Activated CD4-positive, alpha-beta memory T cell treated with anti-CD3 and anti-CD28 coated beads for 36 hours (primary cell): ENCODE data around the gene MINDY4. TPM values are rescaled to one million over a fixed set of nuclear protein-coding genes. Genes with fewer than 3 reads are reported as not detected.

ENCODE experiments used
- CTCF ChIA-PET: fragments of 350-600 bp; sonication (Branson Sonifier 250); formaldehyde crosslinking; loops from one replicate; lab custom pipeline; 2021; ENCODE audit warnings: antibody characterized with exemption, inconsistent platforms; lab: Charles Lee
- POLR2A ChIA-PET: fragments of 350-600 bp; sonication (Branson Sonifier 250); formaldehyde crosslinking; loops from one replicate; lab custom pipeline; 2021; ENCODE audit warnings: antibody characterized with exemption; lab: Charles Lee
- DNase-seq: peaks from one replicate; pipeline ENCODE4 v3.0.0-alpha.2; 2020
- H3K27ac Mint-ChIP-seq: one replicate; pipeline ENCODE4 v1.8.0; 2021; ENCODE audit warnings: mixed read lengths
- H3K27me3 Mint-ChIP-seq: one replicate; pipeline ENCODE4 v1.8.0; 2021; ENCODE audit warnings: mixed read lengths
- H3K36me3 Mint-ChIP-seq: one replicate; pipeline ENCODE4 v1.8.0; 2021; ENCODE audit warnings: mixed read lengths
- H3K4me1 Mint-ChIP-seq: one replicate; pipeline ENCODE4 v1.8.0; 2021; ENCODE audit warnings: low read depth, mixed read lengths
- H3K4me3 Mint-ChIP-seq: one replicate; pipeline ENCODE4 v1.8.0; 2021; ENCODE audit warnings: mild to moderate bottlenecking, mixed read lengths
- H3K9me3 Mint-ChIP-seq: one replicate; pipeline ENCODE4 v1.8.0; 2021; ENCODE audit warnings: mixed read lengths
- intact Hi-C: fragments of 100-400 bp; cut with micrococcal nuclease; formaldehyde crosslinking; loops from one replicate; pipeline ENCODE4 v1.15.1; 2023
- total RNA-seq, 2 experiments: library from RNA; stranded (reverse); gene quantifications; one replicate each; pipeline ENCODE4 v1.2.3, GENCODE V29; 2021

MINDY4 gene
- total RNA-seq, 2 experiments from 2014 or later: 1.1 to 1.6 TPM

- Mint-ChIP-seq H3K27me3 (peaks cover 6% of the 10 kb centered on the region), H3K9me3 (no peaks in the 10 kb centered on the region), H3K4me3 (no peak overlapping the region), H3K4me1 (no peaks in the 10 kb centered on the region), H3K27ac (no peak overlapping the region), H3K36me3 (no peaks in the 10 kb centered on the region)
- CTCF ChIA-PET: no interaction called here
- intact Hi-C loops: no loop called here
- DNase-seq: no peak
- POLR2A ChIA-PET: no interaction called here
Observed at GRCh38 chr7:30933124-30933974, 162.1 kb downstream of the MINDY4 start.

DNA sequence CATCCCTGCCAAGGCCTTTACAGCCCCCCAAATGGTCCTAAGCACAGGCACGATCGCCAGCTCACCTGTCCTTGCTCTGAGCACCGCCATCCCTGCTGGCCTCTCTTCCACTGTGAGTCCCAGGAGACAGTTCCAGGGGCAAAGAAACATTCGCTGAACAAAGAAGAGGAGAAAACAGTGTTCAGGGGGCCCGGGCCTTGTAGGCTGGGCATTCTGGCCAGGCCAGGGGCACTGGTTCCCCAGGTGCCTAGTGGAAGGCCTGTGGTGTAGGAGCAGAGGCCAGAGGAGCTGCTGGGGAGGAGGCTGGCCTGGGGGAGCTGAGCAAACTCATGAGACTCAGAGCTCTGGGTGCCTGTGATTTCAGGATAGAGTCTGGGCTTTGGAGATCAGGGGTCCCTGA, 163.0 kb downstream of the MINDY4 start:
- CTCF ChIA-PET: interaction anchor here (1.2 kb wide), 1 partner anchor 200 kb away, joined by 3 read pairs; no protein-coding TSS in a partner anchor
- intact Hi-C loops: no loop called here
- no peak for DNase-seq
- Mint-ChIP-seq H3K27ac (no peak overlapping the region), H3K4me3 (no peak overlapping the region), H3K27me3 (peaks cover 6% of the 10 kb centered on the region), H3K4me1 (no peaks in the 10 kb centered on the region), H3K9me3 (no peaks in the 10 kb centered on the region), H3K36me3 (no peaks in the 10 kb centered on the region)
- POLR2A ChIA-PET: no interaction called here

DNA sequence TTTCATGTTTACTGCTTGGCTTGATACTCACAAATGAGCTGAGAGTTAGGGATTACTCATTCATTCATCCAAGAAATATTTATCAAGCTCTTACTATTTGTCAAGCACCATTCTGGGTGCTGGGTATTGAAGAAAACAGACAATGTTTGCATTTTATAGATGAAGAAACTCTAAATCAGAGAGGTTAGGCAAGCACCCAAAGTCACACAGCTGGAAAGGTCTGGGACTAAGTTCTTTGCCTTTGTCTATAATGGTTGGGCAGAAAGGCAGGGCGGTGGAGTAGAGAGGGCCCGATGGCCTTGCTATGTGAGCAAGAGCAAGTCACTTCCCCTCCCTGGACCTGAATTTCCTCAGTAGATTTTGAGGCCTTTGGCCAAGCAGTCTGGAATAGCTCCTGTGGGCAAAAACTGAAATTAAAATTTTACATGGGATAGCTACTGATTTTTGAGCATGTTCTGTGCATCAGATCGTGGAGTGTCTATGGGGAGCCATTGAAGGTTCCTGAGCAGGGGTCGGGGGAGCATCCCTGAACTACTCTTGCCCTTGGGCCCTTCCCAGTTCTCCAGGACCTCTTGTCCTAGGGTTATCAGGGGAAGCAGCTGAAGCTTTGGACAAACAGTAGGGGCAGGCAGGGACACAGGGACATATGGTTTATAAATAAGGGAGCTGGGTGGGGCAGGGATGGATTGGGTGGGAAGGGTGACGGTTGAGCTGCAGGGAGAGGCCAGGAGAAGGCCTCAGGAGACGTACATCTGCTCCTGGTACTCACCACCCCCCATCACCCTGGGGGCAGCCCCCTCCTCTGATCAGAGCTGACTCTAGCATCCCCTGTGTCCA, 163.7 kb downstream of the MINDY4 start:
- Mint-ChIP-seq H3K27ac (no peak overlapping the region), H3K36me3 (no peaks in the 10 kb centered on the region), H3K4me3 (no peak overlapping the region), H3K27me3 (peaks cover 8% of the 10 kb centered on the region), H3K9me3 (no peaks in the 10 kb centered on the region), H3K4me1 (no peaks in the 10 kb centered on the region)
- intact Hi-C loops: no loop called here
- CTCF ChIA-PET: interaction anchor here (0.6 to 1.3 kb wide), 3 partner anchors 11 to 200 kb away, joined by 3 read pairs; no protein-coding TSS in a partner anchor
- POLR2A ChIA-PET: no interaction called here
- no peak for DNase-seq

GRCh38 chr7:30935569-30935877, 164.3 kb downstream of the MINDY4 start:
- H3K27me3 Mint-ChIP-seq: peaks cover 10% of the 10 kb centered on the region
- DNase-seq: no peak
- no peak overlapping the region for H3K4me3 Mint-ChIP-seq
- no peak overlapping the region for H3K27ac Mint-ChIP-seq
- POLR2A ChIA-PET: no interaction called here
- no peaks in the 10 kb centered on the region for H3K9me3 Mint-ChIP-seq
- intact Hi-C loops: no loop called here
- H3K4me1 Mint-ChIP-seq: no peaks in the 10 kb centered on the region
- no peaks in the 10 kb centered on the region for H3K36me3 Mint-ChIP-seq
- CTCF ChIA-PET: interaction anchor here (0.6 to 1.3 kb wide), 3 partner anchors 11 to 187 kb away, joined by 3 to 4 read pairs (median 3); no protein-coding TSS in a partner anchor

DNA sequence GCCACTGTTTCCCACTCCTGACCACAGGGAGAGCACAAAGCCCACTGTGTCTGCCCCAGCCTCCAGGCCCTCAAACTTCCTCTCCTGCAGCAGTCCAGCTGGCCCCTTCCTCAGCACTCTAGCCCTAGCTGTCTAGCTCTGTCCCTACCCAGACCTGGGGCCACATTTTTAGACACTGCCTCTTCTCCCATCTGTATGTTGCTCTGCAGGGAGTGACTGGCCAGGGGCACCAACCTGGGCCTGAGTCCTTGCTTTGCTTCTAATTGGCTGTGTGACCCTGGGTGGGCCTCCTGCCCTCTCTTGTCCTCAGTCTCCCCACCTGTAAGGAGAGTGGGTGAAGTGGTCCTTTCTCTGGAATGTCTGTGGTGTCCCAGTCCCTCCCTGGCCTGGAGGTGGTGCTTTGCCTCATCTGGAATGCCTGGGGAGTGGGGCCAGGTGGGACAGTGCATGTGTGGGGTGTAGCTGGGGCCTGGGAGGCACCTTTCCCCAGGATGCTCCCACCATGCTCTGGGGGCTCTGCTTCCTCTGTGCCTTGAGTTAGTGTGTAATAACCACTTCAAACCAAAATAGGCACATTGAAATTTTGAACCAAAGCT, 165.5 kb downstream of the MINDY4 start:
- H3K9me3 Mint-ChIP-seq: no peaks in the 10 kb centered on the region
- CTCF ChIA-PET: interaction anchor here (1.0 to 1.5 kb wide), 2 partner anchors 186 kb away, joined by 3 to 4 read pairs; no protein-coding TSS in a partner anchor

DNA sequence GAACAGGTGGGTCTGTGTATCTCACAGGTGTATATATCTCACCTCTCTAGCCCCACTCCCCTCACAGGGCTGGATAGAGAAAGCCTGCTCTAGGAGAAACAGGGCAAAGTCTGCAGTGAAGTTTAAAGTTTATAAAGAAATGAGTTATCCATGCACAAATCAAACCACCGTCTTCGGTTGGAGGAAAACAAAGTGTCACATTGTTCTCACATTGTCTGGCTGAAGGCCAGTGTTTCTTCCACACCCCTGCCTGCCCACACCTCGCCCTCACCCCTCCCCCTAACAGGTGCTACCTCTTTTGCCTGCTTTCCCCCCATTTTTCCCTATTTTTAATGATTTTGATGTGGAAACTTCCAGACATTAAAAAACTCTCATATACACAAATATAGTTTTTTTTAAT, 166.2 kb downstream of the MINDY4 start:
- ChIA-PET CTCF (interaction anchor here (0.7 to 1.5 kb wide), 2 partner anchors 157 to 185 kb away, joined by 3 read pairs; no protein-coding TSS in a partner anchor), POLR2A (no interaction called here)
- Mint-ChIP-seq H3K27me3 (peaks cover 11% of the 10 kb centered on the region), H3K4me3 (no peak overlapping the region), H3K9me3 (no peaks in the 10 kb centered on the region), H3K36me3 (no peaks in the 10 kb centered on the region), H3K4me1 (no peaks in the 10 kb centered on the region), H3K27ac (no peak overlapping the region)
- intact Hi-C loops: no loop called here
- DNase-seq: no peak

More for the DNA sequence above, 165.5 kb downstream of the MINDY4 start:
- Mint-ChIP-seq H3K4me1 (no peaks in the 10 kb centered on the region), H3K4me3 (no peak overlapping the region), H3K27me3 (peaks cover 11% of the 10 kb centered on the region), H3K27ac (no peak overlapping the region), H3K36me3 (no peaks in the 10 kb centered on the region)
- POLR2A ChIA-PET: no interaction called here
- DNase-seq: no peak
- intact Hi-C loops: no loop called here

DNA sequence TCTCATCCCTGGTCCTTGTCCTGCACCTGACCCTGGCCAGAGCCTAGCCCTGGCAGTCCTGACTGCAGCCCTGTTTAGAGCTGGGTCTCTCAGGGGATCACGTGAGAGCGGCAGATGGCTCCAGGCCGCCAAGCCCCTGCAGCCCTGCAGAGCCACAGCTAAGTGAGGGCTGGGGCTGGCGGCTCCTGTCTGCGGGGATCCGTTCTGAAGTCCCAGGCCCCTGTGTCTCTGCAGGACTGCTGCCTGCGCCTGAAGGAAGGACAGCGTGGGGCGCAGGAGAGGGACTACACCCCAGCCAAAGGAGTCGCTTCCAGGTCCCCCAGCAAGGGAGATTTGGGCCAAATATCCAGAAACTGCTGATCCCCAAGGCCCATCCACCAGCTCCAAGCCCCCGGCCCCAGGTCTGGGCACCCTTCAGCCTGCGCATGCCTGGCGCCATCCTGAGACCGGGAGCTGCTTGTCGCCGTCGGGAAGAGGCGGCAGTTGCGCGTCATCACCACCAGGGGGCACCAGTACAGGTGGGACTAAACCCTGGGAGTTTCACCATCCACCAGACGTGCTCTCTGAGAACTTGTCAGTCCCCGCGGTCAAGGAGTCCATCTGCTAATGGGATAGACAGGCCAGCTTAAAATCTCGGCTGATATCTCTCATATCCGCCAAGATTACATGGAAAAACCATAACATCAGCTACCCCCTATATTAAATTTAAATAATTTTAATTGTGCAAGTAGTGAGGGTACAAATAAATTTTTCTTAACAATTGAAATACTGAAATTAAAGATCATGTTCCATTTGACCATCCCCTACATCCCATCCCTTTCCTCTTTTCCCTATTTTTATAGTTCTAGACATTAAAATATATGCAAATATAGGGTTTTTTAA, 167.5 kb downstream of the MINDY4 start:
- intact Hi-C loops: loop anchor here (1.0 kb wide), 1 partner anchor 36 kb away; no protein-coding TSS in a partner anchor
- peaks cover 15% of the 10 kb centered on the region for H3K27me3 Mint-ChIP-seq
- ChIA-PET POLR2A (no interaction called here), CTCF (interaction anchor here (0.6 to 2.3 kb wide), 24 partner anchors 10 to 406 kb away, joined by 3 to 23 read pairs (median 4); no protein-coding TSS in a partner anchor)
- no peaks in the 10 kb centered on the region for H3K4me1 Mint-ChIP-seq
- H3K4me3 Mint-ChIP-seq: no peak overlapping the region
- peak; percentile 77 for DNase-seq
- H3K36me3 Mint-ChIP-seq: no peaks in the 10 kb centered on the region
- H3K27ac Mint-ChIP-seq: no peak overlapping the region
- no peaks in the 10 kb centered on the region for H3K9me3 Mint-ChIP-seq

DNA sequence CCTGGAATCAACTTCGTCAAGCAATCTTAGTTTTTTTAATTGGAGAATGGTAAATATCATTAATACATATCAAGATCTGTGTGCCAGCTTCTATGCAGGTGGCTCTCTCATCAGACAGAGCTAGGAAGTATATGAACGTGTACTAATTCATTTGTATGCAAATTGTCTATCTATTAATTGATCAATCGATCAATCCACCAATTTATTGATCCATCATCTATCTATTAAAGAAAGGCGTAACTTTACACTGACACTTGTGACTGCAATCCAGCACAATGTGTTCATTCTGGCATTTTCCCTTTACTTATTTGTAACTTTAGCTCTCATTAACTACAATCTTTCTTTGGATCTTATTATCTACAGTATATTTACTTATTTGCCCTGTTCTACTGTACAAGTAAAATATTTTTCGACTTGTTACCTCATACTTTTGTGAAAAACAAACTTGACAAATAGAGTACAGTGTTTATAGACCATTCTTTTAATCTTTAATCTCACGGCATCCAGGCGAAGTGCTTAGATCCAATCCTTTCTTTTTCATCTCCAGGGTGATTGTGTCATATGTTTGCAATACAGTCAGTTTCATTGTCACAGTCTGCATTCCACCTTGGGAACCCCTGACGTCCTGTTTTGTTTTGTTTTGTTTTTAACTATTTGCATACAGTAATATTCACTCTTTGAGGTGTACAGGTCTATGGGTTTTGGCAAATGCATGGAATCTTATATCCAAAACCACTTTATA, 170.5 kb downstream of the MINDY4 start:
- Mint-ChIP-seq H3K4me1 (no peaks in the 10 kb centered on the region), H3K36me3 (peaks cover 2% of the 10 kb centered on the region), H3K4me3 (no peak overlapping the region), H3K9me3 (peaks cover 12% of the 10 kb centered on the region), H3K27me3 (peaks cover 22% of the 10 kb centered on the region), H3K27ac (no peak overlapping the region)
- POLR2A ChIA-PET: no interaction called here
- no peak for DNase-seq
- intact Hi-C loops: no loop called here
- CTCF ChIA-PET: interaction anchor here (0.9 to 1.2 kb wide), 3 partner anchors 17 to 181 kb away, joined by 4 to 8 read pairs (median 4); no protein-coding TSS in a partner anchor
